Ascending aorta (tissue), 2 donors: ENCODE data around the gene KATNA1. TPM values are rescaled to one million over a fixed set of nuclear protein-coding genes. Genes with fewer than 3 reads are reported as not detected.

Source experiments
- DNase-seq, 2 donors: peaks; one replicate each; pipeline ENCODE4 v3.0.0-alpha.2; 2019; ENCODE audit warnings: low spot score in 2 of 2
- H3K27ac ChIP-seq, 2 donors: fragments of 200-600 bp; sonication (generic); one replicate each; pipeline ENCODE4 v1.5.1; 2016 to 2017; ENCODE audit warnings: mild to moderate bottlenecking in 1 of 2
- H3K27me3 ChIP-seq: fragments of 200-600 bp; sonication (generic); one replicate; pipeline ENCODE4 v1.5.1; 2017
- H3K36me3 ChIP-seq, 2 donors: fragments of 200-600 bp; sonication (generic); one replicate each; pipeline ENCODE4 v1.5.1; 2016
- H3K4me1 ChIP-seq, 2 donors: fragments of 200-600 bp; sonication (generic); one replicate each; pipeline ENCODE4 v1.5.1; 2016 to 2017; ENCODE audit warnings: mild to moderate bottlenecking in 1 of 2
- H3K4me3 ChIP-seq, 2 donors: fragments of 200-600 bp; sonication (generic); one replicate each; pipeline ENCODE4 v1.5.1; 2016 to 2017; ENCODE audit warnings: mild to moderate bottlenecking in 1 of 2
- H3K9me3 ChIP-seq, 2 donors: fragments of 200-600 bp; sonication (generic); one replicate each; pipeline ENCODE4 v1.5.1; 2016
- CTCF ChIP-seq, 3 experiments: fragments of 200-600 bp in 2 of 3; fragments of 450-650 bp in 1 of 3; sonication (generic) in 2 of 3; IDR thresholded peaks; one replicate each; pipeline ENCODE4 v1.5.1; 2016 to 2019; ENCODE audit warnings: antibody characterized with exemption in 3 of 3, mild to moderate bottlenecking in 1 of 3, moderate library complexity in 1 of 3
- intact Hi-C: fragments of 100-400 bp; cut with DNase I; formaldehyde crosslinking; loops from one replicate; pipeline ENCODE4 v1.15.1; 2023
- total RNA-seq: library from RNA; depleted of rRNA; stranded (reverse); fragments of >200 nt; gene quantifications from one replicate; pipeline ENCODE4 v1.1.0, GENCODE V29; 2016

KATNA1 gene
- total RNA-seq, 1 donor from 2014 or later, result 0.64 TPM

- Histone ChIP-seq H3K27me3 (no peaks in the 10 kb centered on the region), H3K27ac (no peak overlapping the region), H3K9me3 (no peaks in the 10 kb centered on the region), H3K36me3 (peaks cover 12 to 21% of the 10 kb centered on the region in 2 donors), H3K4me1 (no peaks in the 10 kb centered on the region), H3K4me3 (no peak overlapping the region)
- intact Hi-C loops, result no loop called here
- TF ChIP-seq CTCF (IDR thresholded peaks at IDR 0.05), result no peak
- DNase-seq, result no peak
These were observed 8.9 kb upstream of the KATNA1 start for GRCh38 chr6:149657441-149657840.

DNA sequence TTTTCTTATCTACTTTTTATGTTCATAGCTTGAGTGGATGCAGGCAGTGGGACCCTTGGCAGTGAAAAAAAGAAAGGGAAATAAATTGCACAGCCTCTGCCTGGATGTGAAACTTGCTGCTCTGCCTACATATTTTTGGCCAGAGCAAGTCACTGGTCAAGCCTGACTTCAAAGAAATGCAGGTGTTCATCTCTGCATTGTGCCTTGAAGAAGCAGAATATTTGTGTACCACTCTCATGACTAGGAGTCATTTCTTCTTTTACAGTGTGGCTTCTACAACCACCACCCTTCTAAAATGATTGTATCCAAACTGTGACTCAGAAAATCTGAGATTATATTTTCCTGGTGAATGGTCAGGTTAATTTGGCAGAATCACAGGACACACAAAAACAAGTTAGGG, 2.5 kb upstream of the KATNA1 start:
- intact Hi-C loops, result no loop called here
- no peaks in the 10 kb centered on the region for H3K27me3 ChIP-seq
- H3K9me3 ChIP-seq, result no peaks in the 10 kb centered on the region
- H3K4me3 ChIP-seq, result no peak overlapping the region
- no peaks in the 10 kb centered on the region for H3K36me3 ChIP-seq
- TF ChIP-seq CTCF (IDR thresholded peaks at IDR 0.05), result no peak
- H3K4me1 ChIP-seq, result peaks cover 0 to 7% of the 10 kb centered on the region in 2 donors
- DNase-seq, result no peak
- no peak overlapping the region for H3K27ac ChIP-seq

- H3K9me3 ChIP-seq, result no peaks in the 10 kb centered on the region
- H3K4me3 ChIP-seq, result peak overlapping the region; percentile 78 to 92
- H3K27me3 ChIP-seq, result no peaks in the 10 kb centered on the region
- peaks cover 0 to 7% of the 10 kb centered on the region in 2 donors for H3K4me1 ChIP-seq
- intact Hi-C loops, result loop anchor here (5.0 kb wide), 1 partner anchor 79 kb away; the partner anchor contains the start of gene GINM1
- no peaks in the 10 kb centered on the region for H3K36me3 ChIP-seq
- H3K27ac ChIP-seq, result peak overlapping the region in 1 of 2 donors; percentile 7
- no peak for DNase-seq
- TF ChIP-seq CTCF (IDR thresholded peaks at IDR 0.05), result no peak
These were observed 1.9 kb downstream of the KATNA1 start for GRCh38 chr6:149646599-149646998.

DNA sequence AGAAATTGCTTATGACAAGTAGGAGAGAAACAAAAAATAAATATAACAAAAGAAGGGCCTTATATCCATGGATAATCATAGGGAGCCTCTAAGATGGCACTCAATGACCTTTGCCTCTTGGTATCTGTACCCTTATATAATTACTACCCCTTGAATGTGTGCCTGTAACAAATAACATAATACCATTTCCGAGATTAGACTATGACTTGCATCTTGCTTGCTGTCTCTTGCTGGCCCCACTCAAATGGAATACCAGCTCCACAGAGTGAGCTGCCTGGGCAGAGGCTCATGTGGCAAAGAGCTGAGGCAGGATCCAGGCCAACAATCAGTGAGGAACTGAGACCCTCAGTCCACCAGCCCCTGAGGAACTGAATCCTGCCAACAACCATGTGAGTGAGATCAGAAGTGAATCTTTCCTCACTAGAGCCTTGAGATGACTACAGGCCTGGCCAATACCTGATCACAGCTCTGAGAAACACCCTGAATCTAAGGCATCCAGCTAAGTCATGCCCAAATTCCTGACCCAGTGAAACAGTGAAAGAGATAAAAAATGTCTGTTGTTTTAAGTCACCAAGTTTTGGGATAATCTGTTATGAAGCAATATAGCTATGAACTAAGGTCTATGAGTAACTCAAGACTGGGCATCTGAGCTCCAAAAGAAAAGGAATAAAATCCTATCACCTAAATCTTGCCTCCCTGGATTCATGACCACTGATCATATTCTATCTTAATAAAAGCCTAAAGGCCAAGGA, 5.5 kb downstream of the KATNA1 start:
- intact Hi-C loops, result no loop called here
- no peak for TF ChIP-seq CTCF (IDR thresholded peaks at IDR 0.05)
- H3K36me3 ChIP-seq, result peaks cover 0 to 1% of the 10 kb centered on the region in 2 donors
- no peak overlapping the region for H3K4me3 ChIP-seq
- no peak overlapping the region for H3K27ac ChIP-seq
- H3K9me3 ChIP-seq, result no peaks in the 10 kb centered on the region
- peaks cover 0 to 7% of the 10 kb centered on the region in 2 donors for H3K4me1 ChIP-seq
- DNase-seq, result no peak
- no peaks in the 10 kb centered on the region for H3K27me3 ChIP-seq

DNA sequence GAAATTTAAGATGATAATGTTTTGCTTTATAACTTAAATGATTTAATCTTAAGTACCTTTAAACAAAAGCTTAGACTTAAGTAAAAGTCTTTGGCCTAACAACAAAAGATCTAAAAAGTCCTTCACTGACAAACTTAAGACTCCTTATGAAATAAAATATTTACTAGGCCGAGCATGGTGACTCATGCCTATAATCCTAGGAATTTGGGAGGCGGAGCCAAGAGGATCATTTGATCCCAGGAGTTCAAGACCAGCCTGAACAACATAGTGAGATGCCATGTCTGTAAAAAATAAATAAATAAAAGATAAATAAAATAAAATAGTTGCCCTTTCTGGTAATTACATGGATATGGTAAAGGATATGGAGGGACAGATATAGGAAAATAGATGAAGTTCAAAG, 12.4 kb downstream of the KATNA1 start:
- Histone ChIP-seq H3K9me3 (no peaks in the 10 kb centered on the region), H3K4me1 (no peaks in the 10 kb centered on the region), H3K27ac (no peak overlapping the region), H3K4me3 (no peak overlapping the region), H3K27me3 (no peaks in the 10 kb centered on the region), H3K36me3 (peaks cover 11 to 14% of the 10 kb centered on the region in 2 donors)
- DNase-seq, result no peak
- intact Hi-C loops, result no loop called here
- TF ChIP-seq CTCF (IDR thresholded peaks at IDR 0.05), result no peak
